ENCODE measurements around the gene RIOK2.

DNA sequence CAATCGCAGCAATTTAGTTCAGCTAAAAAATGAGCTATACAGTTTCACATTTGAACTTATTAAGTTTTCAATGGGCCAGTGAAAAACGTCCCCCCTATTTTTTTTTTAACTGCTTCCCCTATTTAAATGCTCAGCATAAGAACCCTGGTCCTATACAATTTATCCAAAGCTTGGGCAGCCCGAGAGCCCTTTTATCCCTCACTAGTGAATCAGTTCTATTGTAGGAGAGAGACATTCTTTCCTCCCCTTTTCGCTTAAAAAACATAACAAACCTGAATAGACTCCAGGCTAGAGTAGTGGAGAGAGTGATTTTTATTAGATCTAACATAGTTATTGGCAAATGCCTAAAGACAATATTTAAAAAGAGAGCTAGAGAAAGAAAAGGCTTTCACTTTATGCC lies 42.0 kb downstream of the RIOK2 start:
- TF ChIP-seq, protein P1, sequence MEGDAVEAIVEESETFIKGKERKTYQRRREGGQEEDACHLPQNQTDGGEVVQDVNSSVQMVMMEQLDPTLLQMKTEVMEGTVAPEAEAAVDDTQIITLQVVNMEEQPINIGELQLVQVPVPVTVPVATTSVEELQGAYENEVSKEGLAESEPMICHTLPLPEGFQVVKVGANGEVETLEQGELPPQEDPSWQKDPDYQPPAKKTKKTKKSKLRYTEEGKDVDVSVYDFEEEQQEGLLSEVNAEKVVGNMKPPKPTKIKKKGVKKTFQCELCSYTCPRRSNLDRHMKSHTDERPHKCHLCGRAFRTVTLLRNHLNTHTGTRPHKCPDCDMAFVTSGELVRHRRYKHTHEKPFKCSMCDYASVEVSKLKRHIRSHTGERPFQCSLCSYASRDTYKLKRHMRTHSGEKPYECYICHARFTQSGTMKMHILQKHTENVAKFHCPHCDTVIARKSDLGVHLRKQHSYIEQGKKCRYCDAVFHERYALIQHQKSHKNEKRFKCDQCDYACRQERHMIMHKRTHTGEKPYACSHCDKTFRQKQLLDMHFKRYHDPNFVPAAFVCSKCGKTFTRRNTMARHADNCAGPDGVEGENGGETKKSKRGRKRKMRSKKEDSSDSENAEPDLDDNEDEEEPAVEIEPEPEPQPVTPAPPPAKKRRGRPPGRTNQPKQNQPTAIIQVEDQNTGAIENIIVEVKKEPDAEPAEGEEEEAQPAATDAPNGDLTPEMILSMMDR (conservative IDR thresholded peaks at IDR 0.05): no peak
- no peak for TF ChIP-seq ZFX (IDR thresholded peaks at IDR 0.05)
